ENCODE results near the gene IGFBP1. TPM values are rescaled to one million over a fixed set of nuclear protein-coding genes. Genes with fewer than 3 reads are reported as not detected.

The IGFBP1 gene
- total RNA-seq, 4 donors from 2014 or later = not detected

- intact Hi-C loops (cut with DNase I) = loop anchor here (5.0 to 10.0 kb wide), 2 partner anchors 440 to 1328 kb away; no protein-coding TSS in a partner anchor
- peaks cover 8 to 29% of the 10 kb centered on the region in 2 donors for H3K4me1 ChIP-seq
- H3K4me3 ChIP-seq (replicated peaks in 1 of 3) = no peak overlapping the region
- no peaks in the 10 kb centered on the region for H3K9me3 ChIP-seq
- H3K27ac ChIP-seq = no peak overlapping the region
- WGBS, 2 donors = 72 to 78% methylated on average over 14 of the region's 14 CpGs
- peaks cover 0 to 3% of the 10 kb centered on the region in 2 donors for H3K36me3 ChIP-seq
- TF ChIP-seq POLR2A (IDR thresholded peaks at IDR 0.05) = no peak
- TF ChIP-seq CTCF (IDR thresholded peaks at IDR 0.05) = no peak
- no peaks in the 10 kb centered on the region for H3K27me3 ChIP-seq
- DNase-seq = no peak
Measured at GRCh38 chr7:45917064-45917463, 28.8 kb downstream of the IGFBP1 start.

- Histone ChIP-seq H3K4me3 (replicated peaks in 1 of 3) (no peak overlapping the region), H3K27me3 (no peaks in the 10 kb centered on the region), H3K9me3 (no peaks in the 10 kb centered on the region), H3K4me1 (peaks cover 14 to 34% of the 10 kb centered on the region in 2 donors), H3K27ac (no peak overlapping the region), H3K36me3 (peaks cover 0 to 3% of the 10 kb centered on the region in 2 donors)
- 7 to 26% methylated on average over 5 to 12 of the region's 15 CpGs for WGBS, 2 donors
- intact Hi-C loops (cut with DNase I) = loop anchor here (5.0 to 10.0 kb wide), 2 partner anchors 440 to 1327 kb away; no protein-coding TSS in a partner anchor
- peak; percentile 77 to 86 for DNase-seq
- no peak for TF ChIP-seq POLR2A (IDR thresholded peaks at IDR 0.05)
- TF ChIP-seq CTCF (IDR thresholded peaks at IDR 0.05) = peak; percentile 78 to 96 (median 88)
Measured at GRCh38 chr7:45917658-45918057, 29.4 kb downstream of the IGFBP1 start.

- intact Hi-C loops (cut with DNase I) = loop anchor here (5.0 to 10.0 kb wide), 2 partner anchors 439 to 1326 kb away; no protein-coding TSS in a partner anchor
- peaks cover 14 to 39% of the 10 kb centered on the region in 2 donors for H3K4me1 ChIP-seq
- 82 to 91% methylated on average over 2 of the region's 2 CpGs for WGBS, 2 donors
- TF ChIP-seq POLR2A (IDR thresholded peaks at IDR 0.05) (no peak), CTCF (IDR thresholded peaks at IDR 0.05) (no peak)
- H3K27ac ChIP-seq = no peak overlapping the region
- H3K9me3 ChIP-seq = no peaks in the 10 kb centered on the region
- no peaks in the 10 kb centered on the region for H3K27me3 ChIP-seq
- H3K4me3 ChIP-seq (replicated peaks in 1 of 3) = no peak overlapping the region
- peaks cover 0 to 3% of the 10 kb centered on the region in 2 donors for H3K36me3 ChIP-seq
- no peak for DNase-seq
Measured at GRCh38 chr7:45918556-45918955, 30.3 kb downstream of the IGFBP1 start.

- Histone ChIP-seq H3K36me3 (peaks cover 0 to 3% of the 10 kb centered on the region in 2 donors), H3K4me3 (replicated peaks in 1 of 3) (no peak overlapping the region), H3K4me1 (peaks cover 14 to 39% of the 10 kb centered on the region in 2 donors), H3K27me3 (no peaks in the 10 kb centered on the region), H3K27ac (no peak overlapping the region), H3K9me3 (no peaks in the 10 kb centered on the region)
- TF ChIP-seq POLR2A (IDR thresholded peaks at IDR 0.05) (no peak), CTCF (IDR thresholded peaks at IDR 0.05) (no peak)
- intact Hi-C loops (cut with DNase I) = loop anchor here (5.0 to 10.0 kb wide), 2 partner anchors 438 to 1325 kb away; no protein-coding TSS in a partner anchor
- 48 to 49% methylated on average over 9 of the region's 9 CpGs for WGBS, 2 donors
- DNase-seq = no peak
Measured at GRCh38 chr7:45919231-45919784, 31.0 kb downstream of the IGFBP1 start.

- no peak for DNase-seq
- TF ChIP-seq POLR2A (IDR thresholded peaks at IDR 0.05) = no peak
- TF ChIP-seq CTCF (IDR thresholded peaks at IDR 0.05) = no peak
- Histone ChIP-seq H3K36me3 (no peaks in the 10 kb centered on the region), H3K4me1 (peaks cover 14 to 39% of the 10 kb centered on the region in 2 donors), H3K9me3 (no peaks in the 10 kb centered on the region), H3K4me3 (replicated peaks in 1 of 3) (peak overlapping the region in 1 of 3 donors; percentile 27), H3K27me3 (no peaks in the 10 kb centered on the region), H3K27ac (no peak overlapping the region)
- intact Hi-C loops (cut with DNase I) = loop anchor here (5.0 to 10.0 kb wide), 4 partner anchors 437 to 1325 kb away; no protein-coding TSS in a partner anchor
- WGBS, 2 donors = 7 to 8% methylated on average over 19 of the region's 19 CpGs
Measured at GRCh38 chr7:45919993-45920459, 31.7 kb downstream of the IGFBP1 start.

All from thyroid gland (tissue), 4 donors.